Measurements from ENCODE around the gene TPCN1.

TPCN1 gene

DNA sequence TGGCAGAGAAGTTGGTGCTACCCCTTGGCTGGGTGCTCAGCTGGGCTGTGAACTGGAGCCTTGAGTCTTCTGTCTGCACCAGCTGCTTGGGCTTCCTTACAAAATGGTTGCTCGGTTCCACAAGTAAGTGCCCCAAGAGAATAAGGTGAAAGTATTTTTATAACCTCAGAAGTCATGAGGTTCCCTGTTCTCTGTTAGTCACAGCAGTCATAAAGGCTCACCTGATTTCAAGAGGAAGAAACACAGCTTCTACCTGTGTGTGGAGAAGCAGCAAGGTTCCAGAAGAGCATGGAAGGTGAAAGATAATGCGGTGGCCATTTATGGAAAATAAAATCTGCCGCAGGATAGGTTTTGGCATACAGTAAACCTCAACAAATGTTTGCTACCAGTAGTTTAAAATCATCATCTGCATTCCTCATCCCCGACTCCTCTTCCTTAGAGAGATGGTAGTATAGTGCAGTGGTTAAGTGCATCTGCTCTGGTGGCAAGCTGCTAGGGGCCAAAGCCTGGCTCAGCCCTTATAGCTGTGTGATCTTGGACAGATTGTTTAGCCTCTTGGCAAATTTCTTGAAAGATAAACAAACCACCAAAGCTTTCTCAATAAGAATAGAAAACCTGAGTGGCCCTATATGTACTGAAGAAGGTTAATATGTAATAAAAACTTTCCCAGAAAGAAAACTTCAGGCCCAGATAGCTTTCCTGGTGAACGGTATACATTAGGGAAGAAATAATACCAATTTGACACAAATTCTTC lies 32.4 kb downstream of the TPCN1 start:
- in situ Hi-C loops (cut with MboI; ENCODE audit: low sequenced_read_pairs), result no loop called here

DNA sequence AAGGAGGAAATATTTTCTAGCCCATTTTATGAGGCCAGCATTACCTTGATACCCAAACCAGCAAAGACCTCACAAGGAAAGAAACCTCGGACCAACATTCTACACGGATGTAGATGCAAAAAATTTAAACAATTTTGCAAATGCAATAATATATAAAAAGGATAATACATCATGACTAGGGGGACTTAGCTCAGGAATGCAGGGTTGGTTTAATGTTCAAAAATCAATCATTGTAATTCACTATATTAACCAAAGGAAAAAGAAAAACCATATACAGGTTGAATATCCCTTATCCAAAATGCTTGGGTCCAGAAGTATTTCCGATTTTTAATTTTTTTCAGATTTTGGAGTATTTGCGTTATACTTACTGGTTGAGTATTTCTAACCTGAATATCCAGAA lies 33.0 kb downstream of the TPCN1 start:
- in situ Hi-C loops (cut with MboI; ENCODE audit: low sequenced_read_pairs), result no loop called here

DNA sequence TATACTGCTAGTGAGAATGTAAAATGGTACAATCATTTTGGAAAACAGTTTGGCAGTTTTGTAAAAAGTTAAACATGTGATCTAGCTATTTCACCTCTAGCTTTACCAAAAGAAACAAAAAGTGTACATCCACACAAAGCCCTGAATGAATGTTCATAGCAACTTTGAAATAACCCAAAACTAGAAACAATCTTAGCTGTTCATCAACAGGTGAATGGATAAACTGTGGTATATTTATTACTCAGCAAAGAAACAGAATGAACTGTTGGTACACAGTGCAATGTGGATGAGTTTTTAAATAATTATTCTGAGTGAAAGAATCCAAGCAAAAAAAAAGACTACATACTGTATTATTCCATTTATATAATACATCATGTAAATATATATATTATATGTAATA lies 36.3 kb downstream of the TPCN1 start:
- in situ Hi-C loops (cut with MboI; ENCODE audit: low sequenced_read_pairs), result no loop called here

DNA sequence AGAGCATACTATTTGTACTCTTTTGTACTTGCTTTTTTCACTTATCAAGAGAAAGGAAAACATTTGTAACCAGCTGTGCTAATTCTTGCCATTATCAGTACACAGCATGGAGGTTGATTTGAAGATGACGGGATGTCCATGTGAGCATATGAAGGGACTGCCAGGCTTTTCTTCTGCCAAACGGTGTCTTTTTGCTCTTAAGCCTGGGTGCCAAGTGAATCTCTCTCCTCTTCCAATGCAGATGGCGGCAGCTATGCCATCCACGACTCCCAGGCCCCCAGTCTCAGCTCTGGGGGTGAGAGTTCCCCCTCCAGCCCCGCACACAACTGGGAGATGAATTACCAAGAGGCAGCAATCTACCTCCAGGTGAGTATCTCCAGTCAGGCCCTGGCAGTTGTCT lies 38.9 kb downstream of the TPCN1 start:
- in situ Hi-C loops (cut with MboI; ENCODE audit: low sequenced_read_pairs), result no loop called here

DNA sequence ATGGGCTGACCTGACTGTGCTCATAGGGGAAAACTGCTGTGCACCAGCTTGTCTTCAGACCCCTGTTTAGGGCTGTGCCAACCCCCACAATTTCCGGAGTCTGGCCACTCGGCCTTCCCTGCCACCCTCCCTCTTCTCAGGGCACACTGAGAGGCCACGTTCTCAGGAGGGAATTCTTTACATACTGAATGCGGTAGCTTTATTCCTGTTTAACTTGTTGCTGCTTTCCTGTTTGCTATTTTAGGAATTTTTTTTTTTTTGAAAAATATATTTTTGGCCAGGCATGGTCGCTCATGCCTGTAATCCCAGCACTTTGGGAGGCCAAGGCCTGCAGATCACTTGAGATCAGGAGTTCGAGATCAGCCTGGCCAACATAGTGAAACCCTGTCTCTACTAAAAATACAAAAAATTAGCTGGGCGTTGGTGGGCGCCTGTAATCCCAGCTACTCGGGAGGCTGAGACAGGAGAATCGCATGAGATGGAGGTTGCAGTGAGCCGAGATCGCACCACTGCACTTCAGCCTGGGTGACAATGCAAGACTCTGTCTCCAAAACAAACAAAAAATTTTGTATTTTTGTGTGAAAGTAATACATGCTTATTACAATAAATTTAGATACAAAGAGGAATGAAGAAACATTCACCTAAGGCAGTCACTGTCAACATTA lies 39.5 kb downstream of the TPCN1 start:
- in situ Hi-C loops (cut with MboI; ENCODE audit: low sequenced_read_pairs), result no loop called here

DNA sequence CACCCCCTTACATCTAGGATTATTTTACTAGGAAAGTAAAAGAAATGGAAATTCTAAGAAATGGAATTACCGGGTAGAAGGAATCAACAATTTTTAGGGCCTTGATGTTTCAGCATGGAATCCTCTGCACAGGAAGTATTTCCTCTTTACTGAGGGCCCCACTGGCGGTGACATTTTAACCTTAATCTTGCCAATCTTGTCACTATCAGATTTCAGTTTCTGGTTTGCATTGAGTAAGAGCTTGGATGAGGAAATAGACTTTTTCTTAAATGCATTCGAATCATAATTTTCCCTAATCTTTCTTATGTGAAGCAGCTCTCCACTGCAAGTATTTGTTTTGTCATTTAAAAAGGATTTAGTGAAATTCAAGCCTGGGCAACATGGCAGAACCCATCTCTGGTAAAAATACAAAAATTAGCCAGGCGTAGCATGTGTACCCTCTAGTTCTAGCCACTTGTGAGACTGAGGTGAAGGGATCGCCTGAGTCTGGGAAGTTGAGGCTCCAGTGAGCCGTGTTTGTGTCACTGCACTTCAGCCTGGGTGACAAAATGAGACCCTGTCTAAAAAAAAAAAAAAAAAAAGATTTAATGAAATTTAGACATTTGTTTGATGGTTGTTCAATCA lies 40.7 kb downstream of the TPCN1 start:
- in situ Hi-C loops (cut with MboI; ENCODE audit: low sequenced_read_pairs), result no loop called here

DNA sequence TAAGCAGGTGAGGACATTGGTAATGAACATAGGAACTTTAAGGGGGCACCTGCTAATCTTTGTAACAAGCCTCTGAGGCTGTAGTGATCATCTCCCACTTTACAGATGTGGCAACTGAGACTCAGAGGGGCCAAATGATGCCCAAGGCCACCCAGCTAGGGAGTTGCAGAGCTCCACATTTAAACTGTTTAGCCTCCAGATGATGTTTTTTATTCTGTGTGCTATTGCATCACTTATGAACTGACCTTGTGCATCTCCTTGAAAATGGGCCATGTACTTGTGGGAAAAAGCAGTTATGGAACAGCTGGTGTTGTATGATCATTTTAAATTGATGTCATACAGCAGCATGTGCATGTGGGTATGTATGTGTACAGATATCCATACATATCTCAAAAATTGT lies 41.4 kb downstream of the TPCN1 start:
- in situ Hi-C loops (cut with MboI; ENCODE audit: low sequenced_read_pairs), result no loop called here

DNA sequence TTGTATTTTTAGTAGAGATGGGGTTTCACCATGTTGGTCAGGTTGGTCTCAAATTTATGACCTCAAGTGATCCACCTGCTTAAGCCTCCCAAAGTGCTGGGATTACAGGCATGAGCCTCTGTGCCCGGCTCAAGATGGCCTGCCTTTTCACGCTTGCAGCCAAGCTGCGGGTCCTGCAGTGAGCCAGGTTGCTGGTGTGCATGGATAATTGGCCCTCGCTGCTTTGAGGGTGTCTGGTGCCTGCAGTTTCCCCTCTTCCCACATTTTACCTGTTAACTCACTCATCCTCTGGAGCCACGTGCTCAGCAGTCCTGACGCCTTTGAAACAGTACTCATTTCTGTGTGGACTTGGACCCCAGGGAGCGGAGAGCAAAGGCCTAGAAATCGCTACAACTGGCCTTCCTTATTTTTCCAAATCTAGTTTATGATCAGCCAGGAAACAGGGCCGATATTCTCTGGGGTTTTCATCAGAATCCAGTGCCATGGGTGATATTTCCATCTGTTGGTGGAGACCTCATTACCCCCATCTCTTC lies 42.2 kb downstream of the TPCN1 start:
- in situ Hi-C loops (cut with MboI; ENCODE audit: low sequenced_read_pairs), result no loop called here

DNA sequence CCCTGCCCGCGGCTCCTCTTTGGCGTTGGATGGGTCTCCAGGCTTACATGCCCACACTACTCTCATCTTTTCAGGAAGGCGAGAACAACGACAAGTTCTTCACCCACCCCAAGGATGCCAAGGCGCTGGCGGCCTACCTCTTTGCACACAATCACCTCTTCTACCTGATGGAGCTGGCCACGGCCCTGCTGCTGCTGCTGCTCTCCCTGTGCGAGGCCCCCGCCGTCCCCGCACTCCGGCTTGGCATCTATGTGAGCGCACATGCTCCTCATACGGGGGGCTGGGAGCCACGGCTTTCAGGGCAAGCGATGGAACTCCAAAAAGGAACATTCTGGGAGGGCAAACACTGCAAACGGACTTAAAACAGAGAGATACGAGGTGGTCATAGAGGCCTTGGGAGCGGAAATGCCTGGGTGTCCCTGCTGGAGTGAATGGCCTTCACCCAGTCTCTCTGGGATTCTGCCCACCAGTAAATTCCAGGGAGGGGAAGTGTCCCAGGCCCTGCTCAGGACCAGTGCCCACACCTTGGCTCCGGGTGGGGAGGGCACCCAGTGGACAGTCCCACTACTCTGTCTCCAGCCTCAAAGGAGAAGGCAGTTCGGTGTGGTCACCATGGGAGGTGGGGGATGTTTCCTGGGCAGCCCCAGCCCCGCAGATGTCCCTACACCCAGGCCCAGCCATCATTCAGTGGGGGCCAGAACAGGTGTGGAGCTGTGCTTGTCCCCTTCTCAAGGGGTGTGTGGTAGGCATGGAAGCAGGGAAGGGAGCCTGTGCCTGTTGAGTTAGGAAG lies 45.0 kb downstream of the TPCN1 start:
- in situ Hi-C loops (cut with MboI; ENCODE audit: low sequenced_read_pairs), result no loop called here

DNA sequence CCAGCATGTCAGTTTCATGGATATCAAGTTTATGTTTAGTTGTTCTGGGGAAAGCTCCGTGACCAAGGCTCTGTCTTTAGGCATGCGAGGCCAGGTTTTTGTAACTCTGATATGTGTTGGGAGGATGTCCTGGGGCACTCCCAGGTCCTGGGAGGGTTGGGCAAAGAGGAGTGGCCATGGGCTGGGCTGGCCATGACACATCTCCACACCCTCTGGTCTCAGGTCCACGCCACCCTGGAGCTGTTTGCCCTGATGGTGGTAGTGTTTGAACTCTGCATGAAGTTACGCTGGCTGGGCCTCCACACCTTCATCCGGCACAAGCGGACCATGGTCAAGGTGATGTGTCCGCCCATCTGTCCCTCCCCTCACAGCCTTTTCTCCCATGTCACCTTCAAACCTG lies 46.4 kb downstream of the TPCN1 start:
- in situ Hi-C loops (cut with MboI; ENCODE audit: low sequenced_read_pairs), result no loop called here

DNA sequence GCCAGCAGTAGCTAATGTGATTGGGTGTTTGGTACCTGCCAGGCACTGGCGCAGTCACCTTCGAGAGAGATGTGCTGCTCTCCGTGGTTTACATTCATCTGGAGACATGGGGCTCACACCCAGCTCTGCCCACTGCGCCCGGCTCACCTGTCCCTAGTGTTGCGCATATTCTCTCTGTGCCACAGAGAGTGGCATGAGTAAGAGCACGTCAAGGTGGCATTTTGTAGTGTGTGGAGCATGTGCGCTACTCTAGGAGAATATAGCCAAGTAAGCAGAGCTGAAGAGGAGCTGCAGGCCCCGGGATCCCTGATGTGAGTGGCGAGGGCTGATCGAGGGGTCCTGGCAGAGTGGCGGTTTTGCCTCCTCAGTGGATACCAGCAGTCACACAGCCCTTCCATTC lies 46.9 kb downstream of the TPCN1 start:
- in situ Hi-C loops (cut with MboI; ENCODE audit: low sequenced_read_pairs), result no loop called here

DNA sequence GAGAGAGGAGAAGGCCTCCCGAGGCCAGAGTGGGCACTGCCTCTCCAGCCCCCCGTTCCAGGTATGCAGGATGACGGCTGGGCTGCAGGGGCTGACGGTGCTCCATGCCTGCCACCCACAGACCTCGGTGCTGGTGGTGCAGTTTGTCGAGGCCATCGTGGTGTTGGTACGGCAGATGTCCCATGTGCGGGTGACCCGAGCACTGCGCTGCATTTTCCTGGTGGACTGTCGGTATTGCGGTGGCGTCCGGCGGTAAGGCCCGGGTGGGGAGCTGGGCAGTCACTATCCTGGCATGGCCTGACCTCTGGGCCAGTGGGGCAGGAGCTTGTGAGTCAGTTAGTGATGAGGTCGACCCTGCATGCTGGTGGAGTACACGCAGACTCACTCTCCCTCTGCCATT lies 47.4 kb downstream of the TPCN1 start:
- in situ Hi-C loops (cut with MboI; ENCODE audit: low sequenced_read_pairs), result no loop called here

DNA sequence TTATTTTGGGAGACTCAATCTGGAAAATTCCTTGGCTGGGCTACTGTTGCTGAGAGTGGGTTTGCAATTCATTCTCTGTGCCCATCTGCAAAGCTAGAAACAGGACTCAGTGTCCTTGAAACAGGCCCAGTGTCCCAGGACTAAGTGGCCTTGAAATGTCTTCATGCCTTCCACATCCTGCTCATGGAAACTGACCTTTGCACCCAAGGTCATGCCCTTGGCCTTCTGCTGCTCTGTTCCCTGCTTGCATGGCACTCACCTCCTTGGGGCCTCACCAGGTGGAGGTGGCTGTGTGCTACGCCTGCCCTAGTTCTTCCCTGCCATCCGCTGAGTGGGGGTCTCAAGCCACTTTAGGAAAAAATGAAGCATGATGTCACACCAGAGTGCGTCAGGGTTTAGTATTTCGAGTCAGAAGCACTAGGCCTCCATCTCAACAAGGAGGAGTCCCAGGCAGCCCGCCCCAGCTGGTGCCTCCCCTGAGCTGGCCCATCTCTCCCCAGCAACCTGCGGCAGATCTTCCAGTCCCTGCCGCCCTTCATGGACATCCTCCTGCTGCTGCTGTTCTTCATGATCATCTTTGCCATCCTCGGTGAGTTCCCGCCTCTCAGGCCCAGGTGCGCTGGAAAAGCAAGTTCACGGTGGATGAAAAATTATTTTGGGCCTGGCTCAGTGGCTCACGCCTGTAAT lies 48.1 kb downstream of the TPCN1 start:
- in situ Hi-C loops (cut with MboI; ENCODE audit: low sequenced_read_pairs), result no loop called here

DNA sequence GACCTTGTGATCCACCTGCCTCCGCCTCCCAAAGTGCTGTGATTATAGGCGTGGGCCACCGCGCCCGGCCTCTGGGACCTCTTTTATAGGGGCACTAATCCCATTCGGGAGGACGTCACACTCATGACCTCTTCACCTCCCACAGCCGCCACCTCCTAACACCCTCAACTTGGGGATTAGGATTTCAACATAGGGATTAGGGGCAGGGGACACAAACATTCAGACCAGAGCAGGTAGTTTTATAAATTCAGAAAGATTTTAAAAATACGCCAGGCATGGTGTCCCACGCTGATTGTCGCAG lies 49.4 kb downstream of the TPCN1 start:
- in situ Hi-C loops (cut with MboI; ENCODE audit: low sequenced_read_pairs), result no loop called here

DNA sequence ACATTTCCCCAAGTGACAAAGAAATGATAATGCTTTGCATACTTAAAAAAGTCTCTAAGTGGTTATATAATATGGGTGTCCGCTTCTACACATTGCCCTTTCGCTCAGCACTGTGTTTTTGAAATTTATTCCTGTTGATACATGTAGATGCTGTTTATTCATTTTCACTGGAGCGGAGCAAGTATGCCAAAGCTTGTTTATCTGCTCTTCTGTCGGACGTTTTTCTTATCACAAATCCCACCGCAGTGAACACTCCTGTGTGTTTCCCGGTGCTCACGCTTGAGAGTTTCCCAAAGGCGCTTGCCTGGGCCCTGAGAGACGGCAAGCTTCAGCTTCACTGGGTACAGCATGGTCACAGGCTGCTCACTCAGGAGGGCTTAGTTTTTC lies 50.2 kb downstream of the TPCN1 start:
- in situ Hi-C loops (cut with MboI; ENCODE audit: low sequenced_read_pairs), result no loop called here

DNA sequence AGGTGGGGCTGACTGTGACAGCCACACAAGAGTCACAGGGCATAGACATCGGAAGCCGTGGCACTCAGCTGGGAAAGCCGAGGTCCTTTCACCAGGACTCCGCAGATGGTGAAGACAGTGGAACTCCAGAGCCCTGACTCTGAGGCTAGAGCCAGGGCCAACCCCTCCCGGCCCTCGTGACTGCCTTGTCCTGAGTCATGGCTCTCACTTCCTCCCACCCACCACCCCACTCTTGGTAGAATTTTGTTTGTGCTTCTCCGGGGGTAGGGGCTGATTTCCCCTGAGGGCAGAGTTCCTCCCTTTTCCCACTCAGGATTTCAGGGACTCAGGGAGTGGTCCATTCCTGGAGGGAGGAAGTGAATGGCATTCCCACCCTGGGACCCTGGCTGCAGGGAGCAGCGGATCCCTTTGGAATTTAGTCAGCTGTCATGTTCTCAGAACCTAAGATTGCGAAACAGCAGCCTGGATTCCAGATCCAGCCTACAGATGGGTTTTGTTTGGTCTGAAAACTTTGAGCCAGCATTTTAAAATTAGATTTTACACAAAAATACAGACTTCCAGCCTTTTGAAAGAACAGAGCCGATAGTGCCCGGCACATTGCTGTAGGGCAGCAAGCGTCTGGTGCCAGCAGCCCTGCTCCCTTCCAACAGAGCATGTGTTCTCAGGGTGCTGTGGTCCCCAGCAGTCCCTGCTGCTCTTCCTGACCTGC lies 50.7 kb downstream of the TPCN1 start:
- in situ Hi-C loops (cut with MboI; ENCODE audit: low sequenced_read_pairs), result no loop called here

DNA sequence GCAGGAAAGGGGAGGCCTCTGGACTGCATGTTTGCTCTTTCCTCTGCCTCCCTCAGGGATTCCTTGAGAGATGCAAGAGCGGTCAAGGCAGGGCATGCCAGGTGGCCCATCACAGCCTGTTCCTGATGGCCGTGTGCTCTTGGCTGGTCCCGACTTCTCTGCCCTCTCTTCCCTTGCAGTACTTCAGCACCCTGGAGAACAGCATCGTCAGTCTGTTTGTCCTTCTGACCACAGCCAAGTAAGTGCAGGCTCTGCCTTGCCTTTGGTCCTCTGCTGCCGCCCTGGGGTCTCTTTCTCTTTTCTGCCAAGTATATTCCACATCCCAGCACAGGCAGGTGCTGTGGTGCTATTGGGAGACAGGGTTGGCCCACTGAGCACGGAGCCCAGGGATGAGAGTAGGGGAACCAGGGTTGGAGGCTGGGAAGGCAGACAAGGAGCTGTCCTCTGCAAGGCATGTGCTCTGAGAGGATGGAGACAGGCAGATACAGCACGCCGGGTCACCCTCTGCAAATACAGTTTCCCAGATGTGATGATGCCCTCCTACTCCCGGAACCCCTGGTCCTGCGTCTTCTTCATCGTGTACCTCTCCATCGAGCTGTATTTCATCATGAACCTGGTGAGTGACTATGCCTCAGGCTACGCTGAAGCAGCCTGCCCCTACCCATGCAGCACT lies 51.9 kb downstream of the TPCN1 start:
- in situ Hi-C loops (cut with MboI; ENCODE audit: low sequenced_read_pairs), result no loop called here

DNA sequence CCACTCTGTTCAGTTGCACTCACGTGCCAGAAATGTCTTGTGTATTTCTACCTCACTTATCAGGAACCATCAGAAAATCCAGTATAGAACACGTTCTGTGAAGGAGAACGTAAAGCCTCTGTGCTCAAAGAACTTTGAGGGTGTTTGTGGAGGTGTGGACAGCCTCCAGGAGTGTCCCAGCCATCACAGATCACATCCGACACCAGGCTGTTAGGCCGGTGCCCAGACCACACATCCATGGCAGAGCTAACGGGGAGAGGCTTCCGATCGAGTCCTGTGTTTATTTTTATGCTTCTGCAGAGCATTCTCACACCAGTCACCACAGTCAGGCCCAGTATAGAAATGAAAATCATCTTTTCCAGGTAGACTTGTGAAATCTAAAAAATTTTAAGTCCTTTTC lies 53.6 kb downstream of the TPCN1 start:
- in situ Hi-C loops (cut with MboI; ENCODE audit: low sequenced_read_pairs), result no loop called here

DNA sequence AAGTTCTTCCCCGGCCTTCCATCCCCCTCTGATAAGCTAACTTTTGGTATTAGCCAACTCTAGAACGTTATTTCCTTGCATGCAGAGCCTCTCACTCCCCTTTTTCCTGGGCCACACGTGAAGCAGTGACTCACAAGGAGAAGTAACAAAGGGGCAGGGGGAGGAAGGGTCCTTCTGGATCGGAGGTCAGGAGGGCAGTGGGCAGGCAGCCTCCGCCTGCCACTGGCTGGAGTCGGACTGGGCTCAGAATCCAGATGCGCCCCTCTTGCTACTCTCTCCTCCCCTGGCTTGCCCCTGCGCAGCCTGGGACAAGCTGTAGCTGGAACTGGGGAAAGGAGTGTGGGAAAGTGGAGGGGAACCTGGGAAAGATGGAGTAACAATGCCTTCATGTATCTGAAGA lies 55.0 kb downstream of the TPCN1 start:
- in situ Hi-C loops (cut with MboI; ENCODE audit: low sequenced_read_pairs), result no loop called here
